HG03571 (cell line): ENCODE measurements around the gene SCAMP3.
A peak's percentile ranks its signal among the peaks of the same experiment; 100 is the strongest.
"Not testable (repeated sequence)": the region's sequence is repeated elsewhere in the genome, so short reads cannot be mapped to it uniquely, and the experiment has no call there.

ENCODE experiments used
- ATAC-seq: cut with Tn5 transposase; IDR thresholded peaks from one replicate; pipeline ENCODE4 v1.9.1; 2021; ENCODE audit not compliant: unreplicated experiment

SCAMP3 gene

GRCh38 chr1:155261852-155262673 is at the start of gene SCAMP3:
Gene SCAMP3 (minus strand): TSS chr1:155262360. CDS start chr1:155262151, 209 bp downstream.
- peak; percentile 88 for ATAC-seq

GRCh38 chr1:155309423-155310021 is 47.4 kb upstream of the SCAMP3 start:
- no peak for ATAC-seq

- ATAC-seq = peak; percentile 85
Measured at GRCh38 chr1:155308493-155309422, 46.6 kb upstream of the SCAMP3 start, which contains the start of gene FDPS. Gene FDPS (plus strand): TSS chr1:155308866. CDS start chr1:155309790, 924 bp downstream.

GRCh38 chr1:155307247-155307740 is 45.1 kb upstream of the SCAMP3 start:
- ATAC-seq = no peak

- ATAC-seq = no peak
Measured at GRCh38 chr1:155305881-155306391, 43.8 kb upstream of the SCAMP3 start.

- ATAC-seq = no peak
Measured at GRCh38 chr1:155304558-155305063, 42.5 kb upstream of the SCAMP3 start.

- ATAC-seq = no peak
Measured at GRCh38 chr1:155301342-155301841, 39.2 kb upstream of the SCAMP3 start, which contains the start of gene PKLR. Gene PKLR (minus strand): TSS chr1:155301438. CDS start chr1:155301395, 43 bp downstream.

- no peak for ATAC-seq
Measured at GRCh38 chr1:155300553-155301329, 38.6 kb upstream of the SCAMP3 start.

GRCh38 chr1:155300024-155300423 is 37.9 kb upstream of the SCAMP3 start:
- ATAC-seq = no peak

- no peak for ATAC-seq
Measured at GRCh38 chr1:155297384-155297783, 35.2 kb upstream of the SCAMP3 start.

- no peak for ATAC-seq
Measured at GRCh38 chr1:155296661-155297060, 34.5 kb upstream of the SCAMP3 start.

GRCh38 chr1:155295942-155296267 is 33.7 kb upstream of the SCAMP3 start:
- ATAC-seq = no peak

- ATAC-seq = no peak
Measured at GRCh38 chr1:155295183-155295941, 33.2 kb upstream of the SCAMP3 start.

- no peak for ATAC-seq
Measured at GRCh38 chr1:155294520-155295182, 32.5 kb upstream of the SCAMP3 start.

GRCh38 chr1:155293086-155293749 is 31.1 kb upstream of the SCAMP3 start:
- no peak for ATAC-seq

- not testable (repeated sequence) for ATAC-seq
Measured at GRCh38 chr1:155291006-155291405, 28.8 kb upstream of the SCAMP3 start.

GRCh38 chr1:155287987-155288543 is 25.9 kb upstream of the SCAMP3 start:
- ATAC-seq = no peak

- no peak for ATAC-seq
Measured at GRCh38 chr1:155286544-155286943, 24.4 kb upstream of the SCAMP3 start.
